Myocyte (in vitro differentiated cells): ENCODE measurements around the gene PTX4. TPM values are rescaled to one million over a fixed set of nuclear protein-coding genes. Genes with fewer than 3 reads are reported as not detected.

Experiments used
- DNase-seq: peaks from one replicate; pipeline ENCODE4 v3.0.0-alpha.2; 2012; ENCODE audit warnings: low read depth
- total RNA-seq: library from RNA; depleted of rRNA; stranded (reverse); fragments of >200 nt; gene quantifications from 2 replicates; pipeline ENCODE4 v1.2.3, GENCODE V29; 2014

Gene PTX4
- total RNA-seq, 1 donor from 2014 or later = not detected

- DNase-seq = no peak
These were observed 23.2 kb downstream of the PTX4 start for GRCh38 chr16:1465567-1465915.

GRCh38 chr16:1464894-1465566, 23.7 kb downstream of the PTX4 start:
- no peak for DNase-seq

- DNase-seq = no peak
These were observed 24.4 kb downstream of the PTX4 start for GRCh38 chr16:1464196-1464893.

DNA sequence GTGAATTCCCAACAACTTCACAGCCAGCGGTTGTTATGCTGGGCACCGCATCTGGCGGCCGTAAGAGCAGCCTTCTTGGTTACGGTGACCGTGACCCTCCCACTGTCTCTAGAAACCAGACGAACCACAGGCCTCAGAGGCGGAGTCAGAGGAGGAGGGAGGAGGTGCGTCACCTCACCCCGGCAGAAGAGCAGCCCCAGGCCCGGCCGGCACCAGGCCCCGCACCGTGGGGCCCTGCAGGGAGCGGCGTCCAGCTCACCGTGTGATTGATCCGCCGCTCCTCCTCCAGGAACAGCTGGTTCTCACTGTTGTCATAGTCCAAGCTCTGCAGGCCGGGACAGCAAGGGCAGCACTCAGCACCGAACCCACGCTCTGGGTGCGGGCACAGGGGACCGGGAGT, 27.6 kb downstream of the PTX4 start:
- DNase-seq = no peak

DNA sequence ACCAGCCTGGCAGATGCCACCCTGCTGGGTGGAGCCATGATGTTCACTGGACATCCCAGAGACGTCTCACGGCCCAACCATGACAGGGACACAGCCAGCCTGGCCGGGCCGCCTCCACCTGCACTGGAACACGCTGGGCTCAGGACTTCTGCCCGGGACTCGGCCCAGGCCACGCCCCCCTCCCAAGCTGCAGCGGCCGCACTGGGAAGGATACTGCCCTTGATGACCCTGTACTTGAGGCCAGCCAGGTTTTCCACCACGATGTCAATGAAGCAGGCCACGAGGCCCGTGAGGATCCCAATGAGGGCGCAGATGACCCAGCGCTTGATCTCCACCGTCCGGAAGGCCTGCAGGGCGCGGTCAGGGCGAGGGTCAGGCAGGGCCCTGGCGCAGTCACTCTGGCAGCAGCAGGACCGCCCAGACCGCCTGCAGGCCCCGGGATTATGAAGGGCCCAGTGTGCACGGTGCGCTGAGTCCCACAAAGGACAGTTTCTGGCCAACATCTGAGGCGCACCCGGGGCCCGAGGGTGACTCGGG, 28.1 kb downstream of the PTX4 start:
- DNase-seq = no peak

DNA sequence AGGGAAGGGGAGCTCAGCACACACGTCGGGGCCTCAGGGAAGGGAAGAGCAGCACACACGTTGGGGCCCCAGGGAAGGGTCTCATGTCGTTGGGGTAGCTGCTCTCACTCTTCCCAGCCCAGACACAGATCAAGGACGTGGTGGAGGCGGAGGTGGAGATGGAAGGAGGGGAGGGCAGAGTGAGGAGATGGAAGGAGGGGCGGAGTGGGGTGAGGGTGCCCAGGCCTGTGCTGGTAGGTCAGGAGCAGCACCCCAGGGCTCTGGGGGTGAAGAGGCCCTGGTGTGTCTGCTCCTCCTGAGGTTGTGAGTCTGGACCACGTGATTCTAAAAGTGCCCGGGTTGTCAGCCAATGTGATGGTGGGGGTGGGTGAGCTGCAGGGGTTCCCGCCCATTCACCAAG, 28.8 kb downstream of the PTX4 start:
- no peak for DNase-seq

- DNase-seq = no peak
These were observed 29.8 kb downstream of the PTX4 start for GRCh38 chr16:1458977-1459341.

DNA sequence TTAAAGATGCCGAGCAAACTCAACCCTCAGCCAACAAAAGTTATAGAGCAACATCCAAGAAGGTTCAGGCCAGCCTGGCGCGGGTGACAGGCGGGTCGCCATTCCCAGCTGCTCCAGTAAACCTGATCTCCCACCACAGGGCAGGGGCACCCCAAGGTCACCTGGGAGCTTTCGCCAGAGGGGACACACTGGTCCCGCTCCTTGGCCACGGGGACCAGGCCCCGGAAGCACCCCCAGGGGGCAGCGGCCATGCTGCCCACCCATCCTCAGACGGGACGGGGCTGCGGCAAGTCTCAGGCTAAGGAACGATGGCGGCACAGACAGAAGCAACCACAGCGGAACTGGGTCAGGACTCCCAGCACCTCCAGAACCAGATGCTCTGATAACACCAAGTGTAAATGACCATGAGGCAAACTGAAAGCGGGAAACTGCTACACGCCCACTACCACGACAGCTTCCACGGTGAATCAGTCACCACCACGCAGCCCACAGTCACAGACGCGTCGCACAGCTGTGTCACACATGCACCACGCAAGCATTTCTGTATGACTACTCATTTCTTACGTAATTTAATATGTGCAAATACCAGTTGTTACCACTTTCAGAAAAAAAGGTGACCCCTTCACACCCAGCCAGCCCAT, 30.3 kb downstream of the PTX4 start:
- peak; percentile 45 for DNase-seq

GRCh38 chr16:1457489-1458245, 31.1 kb downstream of the PTX4 start:
- no peak for DNase-seq

- DNase-seq = no peak
These were observed 31.8 kb downstream of the PTX4 start for GRCh38 chr16:1456951-1457350.

DNA sequence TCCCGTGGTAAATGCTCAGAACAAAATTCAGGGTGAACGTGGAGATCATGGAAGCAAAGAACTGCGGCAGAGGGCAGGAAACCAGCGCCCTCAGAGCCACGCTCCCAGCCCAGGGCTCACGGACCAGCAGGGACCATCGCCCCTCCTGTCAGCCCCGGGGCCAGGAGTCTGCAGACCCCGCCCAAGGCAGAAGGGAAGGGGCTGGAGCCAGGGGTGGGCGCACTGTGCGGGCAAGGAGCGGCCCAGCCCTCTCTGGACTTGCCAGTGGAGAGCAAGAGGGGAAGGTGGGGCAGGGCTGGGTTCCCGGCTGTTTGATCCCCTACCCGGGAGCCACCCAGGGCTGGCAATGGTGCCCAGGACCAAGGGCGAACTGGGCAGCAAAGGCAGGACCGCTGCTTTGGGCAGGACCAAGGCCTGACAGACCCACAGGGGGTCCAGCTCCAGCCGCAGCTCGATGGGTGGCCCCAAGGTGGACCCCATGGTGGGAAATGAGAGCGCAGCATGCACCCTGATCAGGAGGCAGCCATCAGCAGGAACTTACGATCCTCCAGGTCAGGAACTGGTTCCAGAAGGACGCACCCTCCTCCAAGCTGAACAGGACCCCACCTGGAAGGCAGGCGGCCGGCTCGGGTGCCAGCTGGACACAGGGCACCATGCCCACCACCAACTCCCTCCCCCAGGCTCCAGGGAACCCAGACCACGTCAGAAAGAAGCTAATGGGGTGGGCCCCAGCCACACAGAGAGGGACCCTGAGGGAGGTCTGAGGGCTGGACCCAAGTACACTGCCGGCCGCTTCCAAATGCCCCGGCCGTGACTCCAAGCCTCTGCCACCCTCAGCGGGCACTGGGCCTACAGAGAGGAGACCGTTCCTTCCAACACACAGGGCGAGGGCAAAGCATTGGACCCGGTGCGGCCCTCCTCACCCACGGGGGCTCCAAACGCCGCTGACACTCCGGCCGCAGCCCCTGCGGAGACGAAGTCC, 33.3 kb downstream of the PTX4 start:
- DNase-seq = no peak

GRCh38 chr16:1454561-1454960, 34.2 kb downstream of the PTX4 start:
- no peak for DNase-seq

- no peak for DNase-seq
These were observed 35.4 kb downstream of the PTX4 start for GRCh38 chr16:1453316-1453715.

DNA sequence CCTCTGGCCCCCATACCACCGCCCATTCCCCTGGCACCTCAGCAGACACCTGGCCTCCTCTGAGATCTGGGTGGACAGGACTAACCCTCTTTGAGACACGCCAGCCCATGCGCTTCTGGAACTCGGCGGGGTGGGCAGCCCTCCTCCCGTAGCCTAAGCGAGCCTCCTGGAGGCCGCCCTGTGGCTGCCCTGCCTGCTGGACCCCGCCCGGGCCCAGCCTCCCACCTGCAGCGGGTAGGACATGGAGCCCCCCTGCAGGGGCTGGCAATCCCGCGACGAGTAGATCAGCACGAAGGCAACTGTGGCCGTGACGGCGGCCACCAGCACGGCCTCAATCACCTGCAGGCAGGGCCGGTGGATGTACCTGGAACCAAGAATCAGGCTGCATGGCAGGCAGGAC, 36.2 kb downstream of the PTX4 start:
- DNase-seq = no peak

- no peak for DNase-seq
These were observed 36.9 kb downstream of the PTX4 start for GRCh38 chr16:1451702-1452392.

GRCh38 chr16:1450841-1451240, 37.9 kb downstream of the PTX4 start:
- DNase-seq = no peak

- DNase-seq = no peak
These were observed 38.5 kb downstream of the PTX4 start for GRCh38 chr16:1450218-1450617.

DNA sequence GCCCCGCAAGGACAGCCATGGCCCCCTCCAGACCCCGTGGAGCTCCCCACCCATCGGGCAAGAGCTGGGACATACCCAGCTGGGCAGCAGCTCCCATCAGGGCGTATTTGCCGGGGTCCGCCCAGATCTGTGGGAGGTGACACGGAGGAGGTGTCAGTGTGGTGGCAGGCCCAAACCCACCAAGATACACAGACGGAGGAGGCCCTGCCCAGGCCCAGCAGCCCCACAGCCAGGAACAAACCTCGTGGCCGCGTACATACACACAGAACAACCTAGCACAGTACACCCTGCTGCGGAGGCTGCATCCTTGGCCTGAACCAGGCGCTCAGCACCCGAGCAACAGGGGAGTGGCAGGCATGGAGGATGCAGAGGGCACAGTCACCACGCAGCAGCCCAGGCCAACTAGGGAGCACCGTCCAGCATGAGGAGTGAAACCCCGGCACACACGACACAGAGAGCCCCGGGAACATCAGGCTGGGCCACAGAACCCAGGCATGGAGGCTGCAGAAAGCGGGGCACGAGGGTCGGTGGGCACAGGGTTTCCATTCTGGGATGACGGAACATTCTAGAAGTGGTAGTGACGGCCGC, 39.4 kb downstream of the PTX4 start:
- no peak for DNase-seq

DNA sequence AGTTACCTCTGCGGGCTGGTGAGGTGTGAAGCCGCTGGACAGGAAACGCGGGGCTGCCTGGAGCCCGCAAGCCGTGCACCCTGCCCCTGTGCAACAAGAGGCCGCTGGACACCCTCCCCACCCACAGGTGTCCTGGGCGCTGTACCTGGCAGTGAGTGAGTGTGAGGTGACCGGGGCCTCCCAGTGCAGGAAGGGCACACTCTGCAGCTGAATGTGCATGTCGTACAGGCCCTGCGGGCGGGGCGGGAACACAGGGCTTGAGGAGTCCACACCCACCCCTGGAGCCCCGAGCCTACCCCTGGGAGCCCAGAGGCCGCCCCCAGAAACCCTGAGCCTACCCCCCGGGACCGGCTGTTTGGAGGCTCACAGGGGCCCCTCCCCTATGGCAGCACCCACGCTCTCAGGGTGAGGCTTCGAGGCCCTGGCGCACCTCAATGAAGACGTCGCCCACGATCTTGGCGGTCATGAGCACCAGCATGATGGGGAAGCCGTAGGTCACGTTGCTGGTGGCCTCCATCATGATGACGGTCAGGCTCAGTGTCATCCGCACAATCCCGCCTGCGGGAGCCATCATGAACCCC, 40.1 kb downstream of the PTX4 start:
- DNase-seq = no peak
